WERI-Rb-1 (cell line): ENCODE data around the gene NELL1.

Experiments used
- DNase-seq: peaks from one replicate; pipeline ENCODE4 v3.0.0-alpha.2; 2020
- H3K27ac ChIP-seq: fragments of 250-450 bp; sonication (Bioruptor Pico); 2 replicates; pipeline ENCODE4 v1.5.1; 2020; ENCODE audit warnings: mild to moderate bottlenecking, moderate library complexity
- H3K27me3 ChIP-seq: fragments of 250-450 bp; sonication (Bioruptor Pico); 2 replicates; pipeline ENCODE4 v1.5.1; 2021; ENCODE audit warnings: mild to moderate bottlenecking, low read depth, moderate library complexity; ENCODE audit not compliant: insufficient read depth, severe bottlenecking
- H3K36me3 ChIP-seq: fragments of 250-450 bp; sonication (Bioruptor Pico); 2 replicates; pipeline ENCODE4 v1.5.1; 2020; ENCODE audit warnings: mild to moderate bottlenecking, moderate library complexity
- H3K4me3 ChIP-seq: 2 replicates; pipeline ENCODE4 v1.5.1; 2011; ENCODE audit warnings: low read depth, mild to moderate bottlenecking, control low read depth, low read length
- H3K9me3 ChIP-seq: fragments of 250-450 bp; sonication (Bioruptor Pico); 2 replicates; pipeline ENCODE4 v1.5.1; 2021; ENCODE audit warnings: mild to moderate bottlenecking, moderate library complexity; ENCODE audit not compliant: severe bottlenecking
- TF ChIP-seq, protein P1 (sequence below): IDR thresholded peaks from 2 replicates; pipeline ENCODE4 v1.5.1; 2011; ENCODE audit warnings: low read depth, mild to moderate bottlenecking, control low read depth, inconsistent platforms, low read length

Gene NELL1

DNA sequence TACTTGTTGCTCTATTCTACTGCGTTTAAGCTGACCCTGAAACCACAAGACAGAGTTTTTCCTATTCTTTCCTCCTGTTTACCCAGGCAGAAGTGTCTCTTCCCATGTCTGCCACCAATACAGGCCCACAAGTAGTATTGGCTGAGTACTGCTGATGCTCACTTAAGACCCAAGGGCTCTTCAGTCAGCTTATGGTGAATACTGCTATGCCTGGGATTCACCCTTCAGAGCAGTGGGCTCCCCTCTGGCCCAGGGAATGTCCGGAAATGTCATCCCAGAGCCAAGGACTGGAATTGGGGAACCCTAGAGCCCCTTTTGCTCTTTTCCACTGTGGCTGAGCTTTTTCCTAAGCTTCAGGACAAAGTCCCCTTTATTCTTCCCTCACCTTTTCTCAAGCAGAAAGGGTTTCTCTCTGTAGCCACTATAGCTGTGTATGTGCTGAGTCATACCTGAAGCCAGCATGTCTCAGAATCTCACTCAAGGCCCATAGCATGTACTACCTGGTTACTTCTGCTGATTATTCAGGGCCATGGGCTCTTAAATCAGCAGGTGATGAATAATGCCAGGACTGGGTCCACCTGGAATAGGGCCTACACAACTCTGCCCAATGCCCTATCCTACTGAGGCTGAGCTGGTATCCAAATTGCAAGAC lies 777.7 kb downstream of the NELL1 start:
- H3K4me3 ChIP-seq, result no peak overlapping the region
- no peak for DNase-seq
- no peaks in the 10 kb centered on the region for H3K27me3 ChIP-seq
- no peaks in the 10 kb centered on the region for H3K9me3 ChIP-seq
- H3K36me3 ChIP-seq, result no peaks in the 10 kb centered on the region
- TF ChIP-seq, protein P1, sequence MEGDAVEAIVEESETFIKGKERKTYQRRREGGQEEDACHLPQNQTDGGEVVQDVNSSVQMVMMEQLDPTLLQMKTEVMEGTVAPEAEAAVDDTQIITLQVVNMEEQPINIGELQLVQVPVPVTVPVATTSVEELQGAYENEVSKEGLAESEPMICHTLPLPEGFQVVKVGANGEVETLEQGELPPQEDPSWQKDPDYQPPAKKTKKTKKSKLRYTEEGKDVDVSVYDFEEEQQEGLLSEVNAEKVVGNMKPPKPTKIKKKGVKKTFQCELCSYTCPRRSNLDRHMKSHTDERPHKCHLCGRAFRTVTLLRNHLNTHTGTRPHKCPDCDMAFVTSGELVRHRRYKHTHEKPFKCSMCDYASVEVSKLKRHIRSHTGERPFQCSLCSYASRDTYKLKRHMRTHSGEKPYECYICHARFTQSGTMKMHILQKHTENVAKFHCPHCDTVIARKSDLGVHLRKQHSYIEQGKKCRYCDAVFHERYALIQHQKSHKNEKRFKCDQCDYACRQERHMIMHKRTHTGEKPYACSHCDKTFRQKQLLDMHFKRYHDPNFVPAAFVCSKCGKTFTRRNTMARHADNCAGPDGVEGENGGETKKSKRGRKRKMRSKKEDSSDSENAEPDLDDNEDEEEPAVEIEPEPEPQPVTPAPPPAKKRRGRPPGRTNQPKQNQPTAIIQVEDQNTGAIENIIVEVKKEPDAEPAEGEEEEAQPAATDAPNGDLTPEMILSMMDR, result no peak
- H3K27ac ChIP-seq, result no peak overlapping the region

DNA sequence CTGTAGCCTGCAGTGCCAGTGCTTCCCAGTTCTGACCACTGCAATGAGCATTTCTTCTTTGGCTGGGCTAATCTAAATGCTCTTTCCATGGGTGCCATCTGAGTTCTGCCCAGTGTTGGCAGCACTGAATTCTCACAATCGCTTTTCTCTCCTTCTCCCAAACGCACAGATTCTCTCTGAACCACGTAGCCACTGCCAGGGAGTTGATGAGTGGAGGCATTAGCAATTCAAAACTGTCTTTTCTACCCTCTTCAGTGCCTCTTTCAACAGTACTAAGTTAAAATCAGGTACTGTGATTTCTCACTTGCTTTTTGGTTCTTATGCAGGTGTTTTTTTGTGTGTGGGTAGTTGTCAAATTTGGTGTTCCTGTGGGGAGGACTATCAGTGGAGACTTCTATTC lies 778.5 kb downstream of the NELL1 start:
- Histone ChIP-seq H3K36me3 (no peaks in the 10 kb centered on the region), H3K9me3 (no peaks in the 10 kb centered on the region), H3K4me3 (no peak overlapping the region), H3K27me3 (no peaks in the 10 kb centered on the region), H3K27ac (no peak overlapping the region)
- DNase-seq, result no peak
- TF ChIP-seq, protein P1, result no peak

DNA sequence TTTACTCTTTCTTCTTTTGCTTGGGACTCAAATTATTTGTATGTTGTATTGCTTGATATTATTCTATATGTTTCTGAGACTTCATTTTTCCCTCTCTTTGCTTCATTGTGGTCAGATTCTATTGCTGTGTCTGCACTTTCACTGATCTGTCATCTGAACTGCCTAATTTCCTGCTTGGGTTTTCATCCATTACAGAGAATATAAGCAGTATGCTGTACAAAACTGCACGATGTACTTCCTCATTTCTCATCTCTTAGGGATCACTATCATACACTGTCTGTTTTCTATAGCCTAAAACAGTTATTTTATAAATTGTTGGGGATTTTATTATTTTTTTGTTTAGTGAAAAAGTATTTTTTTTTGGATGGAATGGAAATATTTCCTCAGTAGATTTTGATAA lies 786.8 kb downstream of the NELL1 start:
- no peak for DNase-seq
- Histone ChIP-seq H3K27ac (no peak overlapping the region), H3K9me3 (no peaks in the 10 kb centered on the region), H3K36me3 (no peaks in the 10 kb centered on the region), H3K4me3 (no peak overlapping the region), H3K27me3 (no peaks in the 10 kb centered on the region)
- TF ChIP-seq, protein P1, result no peak

DNA sequence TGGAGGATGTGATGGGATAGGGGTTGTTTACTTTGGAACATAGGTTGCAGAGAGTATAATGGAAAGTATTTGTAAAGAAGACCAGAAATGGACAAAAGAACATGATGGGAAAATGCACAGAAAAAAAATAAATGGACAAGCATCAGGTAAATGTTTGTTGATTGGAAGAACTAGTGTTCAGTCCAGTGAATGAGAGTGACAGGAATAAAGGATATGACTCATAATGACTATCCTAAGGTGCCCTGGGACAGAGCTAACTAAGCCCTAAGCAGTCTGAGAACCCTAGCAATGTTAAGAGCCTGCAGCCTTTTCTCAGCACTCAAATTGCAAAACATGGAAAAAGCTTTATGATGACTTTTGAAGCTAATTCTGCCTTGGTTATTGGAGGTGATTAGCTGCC lies 790.7 kb downstream of the NELL1 start:
- DNase-seq, result no peak
- no peaks in the 10 kb centered on the region for H3K9me3 ChIP-seq

DNA sequence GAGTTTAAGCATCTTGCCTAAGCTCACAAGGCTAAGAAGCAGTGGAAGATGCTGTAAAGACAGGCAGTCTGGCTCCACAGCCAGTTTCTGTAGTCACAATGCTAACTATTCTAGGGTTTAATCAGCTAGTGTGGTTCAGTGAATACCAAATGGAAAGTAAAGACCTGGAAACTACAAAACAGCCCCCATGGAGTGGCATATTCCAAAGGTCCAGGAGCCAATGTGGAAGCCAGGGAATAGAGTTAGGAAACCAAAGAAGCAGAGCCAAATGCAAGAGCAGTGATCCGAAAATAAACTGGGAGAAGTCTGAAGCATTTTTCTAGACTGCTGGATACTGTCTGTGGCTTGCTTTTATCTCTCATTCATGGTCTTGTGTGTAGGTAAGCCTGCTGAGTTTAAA lies 792.3 kb downstream of the NELL1 start:
- Histone ChIP-seq H3K36me3 (no peaks in the 10 kb centered on the region), H3K4me3 (no peak overlapping the region), H3K9me3 (no peaks in the 10 kb centered on the region), H3K27ac (no peak overlapping the region), H3K27me3 (no peaks in the 10 kb centered on the region)
- DNase-seq, result no peak
- TF ChIP-seq, protein P1, result no peak

More for the DNA sequence above, 790.7 kb downstream of the NELL1 start:
- Histone ChIP-seq H3K4me3 (no peak overlapping the region), H3K27me3 (no peaks in the 10 kb centered on the region), H3K36me3 (no peaks in the 10 kb centered on the region), H3K27ac (no peak overlapping the region)
- TF ChIP-seq, protein P1, result no peak

DNA sequence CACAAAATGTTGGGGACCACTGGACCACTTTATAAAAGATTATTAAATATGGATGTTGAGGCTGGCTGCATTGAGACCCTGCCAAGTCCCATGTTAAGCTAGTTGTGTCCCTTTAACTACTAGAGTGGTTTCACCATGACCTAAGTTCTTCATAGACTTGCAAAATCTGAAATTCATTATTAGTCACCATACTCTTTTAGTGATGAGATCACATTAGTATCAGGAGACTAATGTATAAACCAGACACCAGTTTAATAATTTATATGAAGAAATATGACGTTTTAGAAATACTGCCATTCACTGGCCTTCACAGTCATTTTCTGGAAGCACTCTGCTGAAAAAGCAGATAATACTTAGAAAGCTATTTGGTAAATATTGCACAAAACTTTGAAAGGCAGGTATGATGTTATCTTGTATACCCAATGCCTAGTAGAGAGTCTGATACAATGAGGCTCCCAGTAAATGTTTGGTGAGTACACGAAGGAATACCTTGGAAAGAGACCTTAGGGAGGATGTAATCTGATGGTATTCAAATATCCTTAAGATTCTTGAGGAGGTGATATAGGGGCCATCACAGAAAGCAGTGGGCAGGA lies 795.3 kb downstream of the NELL1 start:
- Histone ChIP-seq H3K36me3 (no peaks in the 10 kb centered on the region), H3K4me3 (no peak overlapping the region), H3K27ac (no peak overlapping the region), H3K9me3 (no peaks in the 10 kb centered on the region), H3K27me3 (no peaks in the 10 kb centered on the region)
- no peak for DNase-seq
- TF ChIP-seq, protein P1, result no peak
